GM10266 (cell line): ENCODE results near the gene TRHDE.

Experiments used
- DNase-seq: peaks from one replicate; pipeline ENCODE4 v3.0.0; 2012; ENCODE audit errors: extremely low spot score
- CTCF ChIP-seq: IDR thresholded peaks from 2 replicates; pipeline ENCODE4 v1.5.1; 2012; ENCODE audit warnings: mild to moderate bottlenecking, low read depth; ENCODE audit not compliant: control insufficient read depth, insufficient read depth; ENCODE audit errors: missing control alignments

The TRHDE gene

GRCh38 chr12:72281126-72281525, 9.0 kb downstream of the TRHDE start:
- DNase-seq = no peak

GRCh38 chr12:72282721-72283120, 10.6 kb downstream of the TRHDE start:
- TF ChIP-seq CTCF = peak; percentile 20

More at GRCh38 chr12:72281126-72281525, 9.0 kb downstream of the TRHDE start:
- no peak for TF ChIP-seq CTCF

GRCh38 chr12:72285861-72286260, 13.7 kb downstream of the TRHDE start:
- DNase-seq = no peak
- no peak for TF ChIP-seq CTCF

More at GRCh38 chr12:72282721-72283120, 10.6 kb downstream of the TRHDE start:
- no peak for DNase-seq

- no peak for DNase-seq
- no peak for TF ChIP-seq CTCF
Observed at GRCh38 chr12:72286526-72286925, 14.4 kb downstream of the TRHDE start.

- DNase-seq = no peak
- no peak for TF ChIP-seq CTCF
Observed at GRCh38 chr12:72288436-72288835, 16.3 kb downstream of the TRHDE start.

- no peak for TF ChIP-seq CTCF
- no peak for DNase-seq
Observed at GRCh38 chr12:72288911-72289310, 16.7 kb downstream of the TRHDE start.

- DNase-seq = no peak
- TF ChIP-seq CTCF = no peak
Observed at GRCh38 chr12:72289633-72290032, 17.5 kb downstream of the TRHDE start.

GRCh38 chr12:72291175-72291574, 19.0 kb downstream of the TRHDE start:
- DNase-seq = no peak
- TF ChIP-seq CTCF = no peak
